ENCODE measurements around the gene CFHR1.
"Not testable (repeated sequence)": the region's sequence is repeated elsewhere in the genome, so short reads cannot be mapped to it uniquely, and the experiment has no call there.

The CFHR1 gene

GRCh38 chr1:196819531-196819930 is at the start of gene CFHR1:
Gene CFHR1 (plus strand): TSS chr1:196819731. CDS start chr1:196819845, 114 bp downstream.
- not testable (repeated sequence) for DNase-seq

- DNase-seq: not testable (repeated sequence)
These were observed 49.7 kb upstream of the CFHR1 start for GRCh38 chr1:196769823-196770222.

- no peak for DNase-seq
These were observed 45.8 kb upstream of the CFHR1 start for GRCh38 chr1:196773713-196774112.

- no peak for DNase-seq
These were observed 45.4 kb upstream of the CFHR1 start for GRCh38 chr1:196774175-196774574.

- no peak for DNase-seq
These were observed 44.9 kb upstream of the CFHR1 start, which contains the start of gene CFHR3 for GRCh38 chr1:196774603-196775002. Gene CFHR3 (plus strand): TSS chr1:196774840. CDS start chr1:196774887, 47 bp downstream.

DNA sequence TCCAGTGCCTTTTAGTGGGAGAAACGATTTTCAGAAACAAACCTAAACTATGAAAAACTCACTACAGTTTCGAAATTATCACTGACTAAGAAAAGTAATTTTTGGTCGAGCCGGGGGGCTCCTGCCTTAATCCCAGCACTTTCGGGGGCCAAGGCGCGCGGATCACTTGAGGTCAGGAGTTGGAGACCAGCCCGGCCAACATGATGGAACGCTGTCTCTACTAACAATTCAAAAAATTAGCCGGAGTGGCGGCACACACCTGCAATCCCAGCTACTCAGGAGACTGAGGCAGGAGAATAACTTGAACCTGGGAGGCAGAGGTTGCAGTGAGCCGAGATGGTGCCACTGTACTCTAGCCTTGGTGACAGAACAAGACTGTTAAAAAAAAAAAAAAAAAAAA is 41.9 kb upstream of the CFHR1 start:
- DNase-seq: no peak

DNA sequence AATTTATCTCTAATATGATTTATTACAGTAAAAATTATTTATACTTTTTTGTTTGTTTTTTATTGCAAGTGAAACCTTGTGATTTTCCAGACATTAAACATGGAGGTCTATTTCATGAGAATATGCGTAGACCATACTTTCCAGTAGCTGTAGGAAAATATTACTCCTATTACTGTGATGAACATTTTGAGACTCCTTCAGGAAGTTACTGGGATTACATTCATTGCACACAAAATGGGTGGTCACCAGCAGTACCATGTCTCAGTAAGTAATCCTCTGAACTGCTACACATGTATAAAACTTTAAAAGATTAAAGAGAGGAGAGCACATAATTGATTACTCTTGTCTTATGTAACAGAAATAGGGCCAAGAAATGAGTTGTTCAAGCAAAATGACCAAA is 40.4 kb upstream of the CFHR1 start:
- DNase-seq: no peak

- not testable (repeated sequence) for DNase-seq
These were observed 28.3 kb upstream of the CFHR1 start for GRCh38 chr1:196791252-196791651.

GRCh38 chr1:196794103-196794502 is 25.4 kb upstream of the CFHR1 start:
- DNase-seq: not testable (repeated sequence)

- DNase-seq: no peak
These were observed 21.6 kb upstream of the CFHR1 start for GRCh38 chr1:196797891-196798290.

DNA sequence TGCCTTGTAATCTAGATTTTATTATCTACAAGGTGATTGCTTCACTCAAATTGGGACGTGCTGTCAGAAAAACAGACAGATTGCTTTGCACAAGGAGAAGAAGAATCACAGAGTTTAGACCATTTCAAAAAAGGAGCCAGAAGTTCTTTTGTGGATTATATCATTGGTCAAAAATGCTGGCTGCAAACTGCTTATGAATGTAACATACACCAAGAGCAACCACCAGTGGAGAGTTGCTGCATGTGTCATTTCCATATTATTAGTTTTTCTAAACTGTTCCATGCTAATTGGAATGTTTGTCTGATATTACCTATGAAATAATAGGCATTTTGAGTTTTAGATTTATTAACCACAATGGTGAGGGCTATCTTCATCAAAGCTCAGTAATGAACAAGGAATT is 17.6 kb upstream of the CFHR1 start:
- DNase-seq: not testable (repeated sequence)

DNA sequence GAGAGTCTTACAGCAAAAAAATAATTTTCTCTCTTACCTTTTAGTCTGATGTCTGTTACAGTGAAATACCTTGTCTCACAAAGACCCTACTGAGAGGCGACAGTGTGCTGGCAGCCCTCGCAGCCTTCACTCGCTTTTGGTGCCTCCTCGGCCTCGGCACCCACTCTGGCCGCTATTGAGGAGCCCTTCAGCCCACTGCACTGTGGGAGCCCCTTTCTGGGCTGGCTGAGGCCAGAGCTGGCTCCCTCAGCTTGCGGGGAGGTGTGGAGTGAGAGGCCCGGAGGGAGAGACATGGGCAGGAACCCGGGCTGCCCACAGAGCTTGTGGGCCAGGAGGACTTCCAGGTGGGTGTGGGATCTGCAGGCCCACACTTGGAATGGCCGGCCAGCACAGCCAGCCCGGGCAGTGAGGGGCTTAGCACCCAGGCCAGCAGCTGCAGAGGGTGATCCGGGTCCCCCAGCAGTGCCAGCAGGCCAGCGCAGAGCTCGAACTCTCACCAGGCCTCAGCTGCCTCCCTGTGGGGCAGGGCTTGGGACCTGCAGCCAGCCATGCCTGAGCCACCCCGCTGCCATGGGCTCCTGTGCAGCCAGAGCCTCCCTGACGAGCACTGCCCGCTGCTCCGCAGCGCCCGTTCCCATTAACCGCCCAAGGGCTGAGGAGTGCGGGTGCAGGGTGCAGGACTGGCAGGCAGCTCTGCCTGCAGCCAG is 10.8 kb upstream of the CFHR1 start:
- no peak for DNase-seq

DNA sequence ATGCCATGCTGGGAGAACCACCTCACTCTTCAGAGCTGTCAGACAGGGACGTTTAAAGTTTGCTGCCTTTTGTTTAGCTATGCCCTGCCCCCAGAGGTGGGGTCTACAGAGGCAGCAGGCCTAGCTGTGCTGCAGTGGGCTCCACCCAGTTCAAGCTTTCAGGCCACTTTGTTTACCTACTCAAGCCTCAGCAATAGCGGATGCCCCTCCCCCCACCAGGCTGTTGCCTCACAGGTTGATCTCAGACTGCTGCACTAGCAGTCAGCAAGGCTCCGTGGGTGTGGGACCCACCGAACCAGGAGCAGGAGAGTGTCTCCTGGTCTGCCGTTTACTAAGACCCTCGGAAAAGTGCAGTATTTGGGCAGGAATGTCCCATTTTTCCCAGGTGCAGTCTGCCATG is 2.1 kb upstream of the CFHR1 start:
- DNase-seq: not testable (repeated sequence)

DNA sequence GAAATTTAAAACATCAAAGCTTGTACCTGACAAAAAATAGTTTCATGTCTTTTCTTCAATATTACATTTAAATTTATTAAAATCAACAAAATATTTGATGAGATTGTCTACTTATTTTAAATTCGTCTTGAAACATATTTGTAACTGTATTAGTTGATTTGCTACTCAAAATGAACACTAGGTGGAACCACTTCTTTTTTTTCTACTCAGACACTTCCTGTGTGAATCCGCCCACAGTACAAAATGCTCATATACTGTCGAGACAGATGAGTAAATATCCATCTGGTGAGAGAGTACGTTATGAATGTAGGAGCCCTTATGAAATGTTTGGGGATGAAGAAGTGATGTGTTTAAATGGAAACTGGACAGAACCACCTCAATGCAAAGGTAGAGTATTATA is 8.3 kb downstream of the CFHR1 start:
- not testable (repeated sequence) for DNase-seq

DNA sequence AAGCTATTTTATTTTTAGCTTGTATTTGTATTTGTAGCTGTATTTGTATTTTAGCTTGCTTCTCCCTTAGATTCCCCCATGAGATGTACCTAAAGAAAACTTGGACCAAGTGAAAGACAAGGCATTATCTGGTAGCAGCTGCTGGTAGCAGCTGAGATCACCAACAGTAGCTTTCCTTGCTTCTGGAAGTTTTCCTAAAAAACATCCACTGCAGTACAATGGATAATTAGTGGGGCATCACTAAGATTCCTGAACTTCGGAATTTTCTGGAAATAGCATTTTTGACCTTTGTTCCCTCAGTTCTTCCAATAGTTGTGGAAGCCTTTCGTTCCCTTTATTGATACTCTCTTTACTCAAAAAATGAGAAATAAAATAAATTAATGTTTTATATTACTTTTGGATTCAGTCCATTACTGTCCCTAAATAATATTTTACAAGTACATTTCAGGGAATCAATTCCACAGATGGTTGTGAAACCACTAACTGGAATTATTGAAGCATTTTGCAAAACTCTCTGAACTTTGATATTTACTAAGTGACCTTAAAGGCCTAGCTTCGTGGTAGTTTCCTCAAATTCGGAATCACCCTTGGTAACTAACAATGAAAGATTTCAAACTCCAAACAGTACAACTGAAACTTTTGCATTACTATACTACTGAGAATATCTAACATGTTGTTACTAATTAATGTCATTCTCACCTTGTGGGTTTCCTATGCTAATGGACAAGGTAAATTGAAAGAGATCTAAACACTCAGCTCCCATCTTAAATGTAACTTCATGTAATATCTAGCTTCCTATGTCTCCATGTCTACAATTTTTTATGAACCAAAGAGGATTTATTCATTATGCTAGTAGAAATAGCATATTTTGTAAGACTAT is 30.3 kb downstream of the CFHR1 start:
- DNase-seq: not testable (repeated sequence)

- DNase-seq: no peak
These were observed 36.5 kb downstream of the CFHR1 start for GRCh38 chr1:196856053-196856452.

- no peak for DNase-seq
These were observed 37.7 kb downstream of the CFHR1 start for GRCh38 chr1:196857188-196857587.

- no peak for DNase-seq
These were observed 39.3 kb downstream of the CFHR1 start for GRCh38 chr1:196858811-196859210.

GRCh38 chr1:196860323-196860884 is 40.9 kb downstream of the CFHR1 start:
- no peak for DNase-seq

DNA sequence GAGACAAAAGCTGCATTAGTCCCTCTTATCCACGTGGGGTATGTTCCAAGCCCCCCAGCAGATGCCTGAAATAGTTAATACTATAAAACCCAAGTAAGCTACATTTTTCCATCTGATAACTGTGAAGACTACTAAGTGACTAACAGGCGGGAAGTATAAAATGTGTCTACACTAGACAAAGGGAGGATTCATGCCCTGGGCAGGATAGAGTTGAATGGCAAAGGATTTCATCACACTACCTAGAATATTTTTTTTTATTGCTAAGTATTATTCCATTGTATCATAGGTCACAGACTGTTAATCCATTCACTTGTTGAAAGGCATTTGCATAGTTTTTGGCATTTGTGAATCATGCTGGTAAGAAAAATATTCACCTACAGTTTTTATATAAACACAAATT is 41.9 kb downstream of the CFHR1 start:
- DNase-seq: no peak

- DNase-seq: no peak
These were observed 47.4 kb downstream of the CFHR1 start for GRCh38 chr1:196866974-196867373.

DNA sequence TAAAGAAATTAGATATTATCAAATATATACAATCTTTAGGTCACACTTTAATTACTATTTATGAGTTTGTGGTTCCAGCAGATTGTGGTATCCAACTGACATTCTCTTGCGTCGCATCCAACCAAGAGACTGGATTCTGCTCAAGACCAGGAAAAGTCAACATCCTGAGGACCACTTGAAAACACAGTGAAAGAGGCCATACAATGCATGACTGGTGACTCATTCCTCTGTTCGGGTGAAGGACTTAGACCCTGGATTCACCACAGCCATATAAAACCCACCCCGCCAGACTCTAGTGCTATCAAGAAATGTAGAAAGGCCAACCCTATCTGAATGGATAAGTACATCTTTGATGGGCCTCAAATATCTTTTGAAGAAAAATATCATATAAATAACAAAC is 53.9 kb downstream of the CFHR1 start:
- no peak for DNase-seq

GRCh38 chr1:196875935-196876334 is 56.4 kb downstream of the CFHR1 start:
- DNase-seq: no peak

DNA sequence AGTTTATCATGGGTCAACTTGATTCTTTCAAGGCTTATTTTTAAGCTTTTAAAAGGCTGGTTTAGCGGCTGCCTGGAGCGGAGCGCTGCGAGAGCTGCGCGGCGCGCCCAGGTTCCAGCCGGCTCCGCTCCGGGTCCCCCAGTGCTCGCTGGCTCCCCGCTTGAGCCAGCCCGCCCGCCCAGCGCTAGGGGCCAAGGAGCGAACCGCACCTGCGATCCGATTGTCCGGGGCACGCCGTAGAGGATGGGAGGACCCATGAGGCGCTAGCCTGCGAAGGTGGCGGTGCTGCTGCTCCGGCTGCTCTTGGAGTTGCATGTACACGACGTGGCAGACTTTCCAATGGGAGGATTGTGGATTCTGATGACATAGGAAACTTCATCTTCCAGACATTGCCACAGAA is 58.4 kb downstream of the CFHR1 start:
- no peak for DNase-seq

Data from cortex of kidney (tissue), 1 donor.